PC-9 (cell line): Measurements from ENCODE around the gene R3HDM2. TPM values are rescaled to one million over a fixed set of nuclear protein-coding genes. Genes with fewer than 3 reads are reported as not detected.

ENCODE experiments used
- BruUV-seq: library from RNA; stranded (reverse); fragments of 400-500 nt; replicated peaks from 2 replicates; lab custom pipeline; 2021; lab: Mats Ljungman, UMichigan
- CTCF ChIA-PET: fragments of 300-600 bp; sonication (Branson Sonifier 250); formaldehyde crosslinking; loops from one replicate; lab custom pipeline; 2022; ENCODE audit warnings: antibody characterized with exemption; lab: Charles Lee
- POLR2A ChIA-PET: fragments of 300-600 bp; sonication (Branson Sonifier 250); formaldehyde crosslinking; loops from one replicate; lab custom pipeline; 2022; ENCODE audit warnings: antibody characterized with exemption; ENCODE audit not compliant: unreplicated experiment; lab: Charles Lee
- DNase-seq, 2 experiments: peaks; one replicate each; pipeline versions ENCODE4 v3.0.0 to v3.0.0-alpha.2; 2015 to 2022; ENCODE audit warnings: mixed read lengths in 1 of 2
- H2AFZ ChIP-seq: fragments of 200-600 bp; sonication (generic); 2 replicates; pipeline ENCODE4 v1.8.1; 2017; ENCODE audit warnings: antibody characterized with exemption
- H3F3A ChIP-seq: fragments of 200-600 bp; sonication (generic); 2 replicates; pipeline ENCODE4 v1.8.1; 2017; ENCODE audit warnings: antibody characterized with exemption, mild to moderate bottlenecking, low read depth; ENCODE audit not compliant: insufficient read depth
- H3K27ac ChIP-seq: fragments of 200-600 bp; sonication (generic); 2 replicates; pipeline ENCODE4 v1.6.1; 2016; ENCODE audit warnings: mixed run types
- H3K27me3 ChIP-seq: fragments of 200-600 bp; sonication (generic); 2 replicates; pipeline ENCODE4 v1.6.1; 2016; ENCODE audit warnings: low read depth, mixed run types; ENCODE audit not compliant: insufficient read depth
- H3K36me3 ChIP-seq: fragments of 200-600 bp; sonication (generic); 2 replicates; pipeline ENCODE4 v1.6.1; 2016; ENCODE audit warnings: low read depth, mixed run types
- H3K4me1 ChIP-seq: fragments of 200-600 bp; sonication (generic); replicated peaks from 2 replicates; pipeline ENCODE4 v1.6.1; 2016; ENCODE audit warnings: mixed run types; ENCODE audit not compliant: insufficient read depth
- H3K4me2 ChIP-seq: fragments of 200-600 bp; sonication (generic); 2 replicates; pipeline ENCODE4 v1.6.1; 2017; ENCODE audit warnings: mixed run types
- H3K4me3 ChIP-seq: fragments of 200-600 bp; sonication (generic); 2 replicates; pipeline ENCODE4 v1.6.1; 2016; ENCODE audit warnings: mixed run types
- H3K79me2 ChIP-seq: fragments of 200-600 bp; sonication (generic); 2 replicates; pipeline ENCODE4 v1.6.1; 2017; ENCODE audit warnings: low read depth, mixed run types
- H3K9me2 ChIP-seq: fragments of 200-600 bp; sonication (generic); 2 replicates; pipeline ENCODE4 v1.8.1; 2017; ENCODE audit warnings: mild to moderate bottlenecking; ENCODE audit not compliant: insufficient read depth
- H3K9me3 ChIP-seq: fragments of 200-600 bp; sonication (generic); 2 replicates; pipeline ENCODE4 v1.8.1; 2016; ENCODE audit warnings: low read depth; ENCODE audit not compliant: insufficient read depth
- H4K20me1 ChIP-seq: fragments of 200-600 bp; sonication (generic); 2 replicates; pipeline ENCODE4 v1.8.1; 2017; ENCODE audit not compliant: insufficient read depth
- CTCF ChIP-seq: fragments of 200-600 bp; sonication (generic); conservative IDR thresholded peaks from 2 replicates; pipeline ENCODE4 v1.6.1; 2017; ENCODE audit warnings: mixed run types, antibody characterized with exemption, mild to moderate bottlenecking, moderate library complexity
- EZH2 ChIP-seq: fragments of 200-600 bp; sonication (generic); IDR thresholded peaks from 2 replicates; pipeline ENCODE4 v1.8.0; 2017; ENCODE audit warnings: antibody characterized with exemption, low read depth
- intact Hi-C: fragments of 100-400 bp; cut with micrococcal nuclease; formaldehyde crosslinking; loops from one replicate; pipeline ENCODE4 v1.10.0; 2022; ENCODE audit not compliant: unreplicated experiment
- total RNA-seq: library from RNA; stranded (reverse); gene quantifications from 2 replicates; pipeline ENCODE4 v1.2.3, GENCODE V29; 2021

Gene R3HDM2
- total RNA-seq, 1 experiment from 2014 or later = 65.1 TPM

GRCh38 chr12:57377103-57377840, 53.6 kb downstream of the R3HDM2 start:
- no TSS peak for BruUV-seq
- Histone ChIP-seq H3K4me2 (no peak overlapping the region), H3K4me1 (no peaks in the 10 kb centered on the region), H3K36me3 (no peaks in the 10 kb centered on the region), H3K79me2 (no peaks in the 10 kb centered on the region), H3K27me3 (no peaks in the 10 kb centered on the region), H4K20me1 (no peaks in the 10 kb centered on the region), H3K27ac (no peak overlapping the region), H3F3A (no peaks in the 10 kb centered on the region), H2AFZ (no peak overlapping the region), H3K9me3 (no peaks in the 10 kb centered on the region), H3K9me2 (no peaks in the 10 kb centered on the region), H3K4me3 (no peak overlapping the region)
- no peak for DNase-seq
- ChIA-PET CTCF (interaction anchor here (0.6 kb wide), 1 partner anchor 74 kb away, joined by 5 read pairs; no protein-coding TSS in a partner anchor), POLR2A (no interaction called here)
- intact Hi-C loops = no loop called here
- TF ChIP-seq CTCF (no peak), EZH2 (no peak)

DNA sequence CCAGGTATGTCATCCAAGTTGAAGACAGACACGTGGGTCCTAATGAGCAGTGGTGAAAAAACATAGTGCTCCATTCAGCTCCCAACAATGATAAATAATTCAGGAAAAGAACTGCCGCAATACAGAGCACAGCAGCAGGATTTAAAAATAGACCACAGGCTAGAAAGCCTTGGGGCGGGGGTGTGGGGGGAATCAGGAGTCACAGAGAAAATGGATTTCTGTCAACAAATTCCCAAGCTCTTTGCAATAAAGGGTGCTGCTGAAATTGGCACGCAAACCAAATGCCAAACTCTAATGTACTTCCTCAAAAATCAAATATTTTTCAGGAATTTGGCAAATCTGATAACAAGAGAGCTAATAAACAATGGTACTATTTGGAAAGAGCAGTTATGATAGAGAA, 58.6 kb downstream of the R3HDM2 start:
- no peak overlapping the region for H2AFZ ChIP-seq
- no peaks in the 10 kb centered on the region for H3K27me3 ChIP-seq
- intact Hi-C loops = no loop called here
- DNase-seq = no peak
- no peaks in the 10 kb centered on the region for H3K4me1 ChIP-seq
- no peak overlapping the region for H3K4me2 ChIP-seq
- H3K9me2 ChIP-seq = no peaks in the 10 kb centered on the region
- ChIA-PET CTCF (no interaction called here), POLR2A (no interaction called here)
- no peak overlapping the region for H3K4me3 ChIP-seq
- no peaks in the 10 kb centered on the region for H3K79me2 ChIP-seq
- no peaks in the 10 kb centered on the region for H3F3A ChIP-seq
- TF ChIP-seq CTCF (no peak), EZH2 (no peak)
- no peaks in the 10 kb centered on the region for H4K20me1 ChIP-seq
- BruUV-seq = no TSS peak
- H3K9me3 ChIP-seq = 0 out of 2 replicates have a peak, but pooled peaks cover 2% of the 10 kb centered on the region
- H3K27ac ChIP-seq = no peak overlapping the region
- H3K36me3 ChIP-seq = no peaks in the 10 kb centered on the region

GRCh38 chr12:57370696-57371095, 60.1 kb downstream of the R3HDM2 start:
- CTCF ChIA-PET = no interaction called here
- BruUV-seq = no TSS peak

More at GRCh38 chr12:57370696-57371095, 60.1 kb downstream of the R3HDM2 start:
- Histone ChIP-seq H3K27ac (no peak overlapping the region), H3K9me3 (0 out of 2 replicates have a peak, but pooled peaks cover 4% of the 10 kb centered on the region), H3K79me2 (no peaks in the 10 kb centered on the region), H3K9me2 (no peaks in the 10 kb centered on the region), H3K27me3 (no peaks in the 10 kb centered on the region), H3F3A (no peaks in the 10 kb centered on the region), H3K4me3 (no peak overlapping the region), H3K4me1 (no peaks in the 10 kb centered on the region), H2AFZ (no peak overlapping the region), H3K4me2 (no peak overlapping the region), H4K20me1 (no peaks in the 10 kb centered on the region), H3K36me3 (peaks cover 3% of the 10 kb centered on the region; the same call in 1 of the 2 replicates)
- DNase-seq = no peak
- intact Hi-C loops = no loop called here
- TF ChIP-seq EZH2 = no peak
- no peak for TF ChIP-seq CTCF
- POLR2A ChIA-PET = interaction anchor here (0.6 kb wide), 1 partner anchor 18 kb away, joined by 3 read pairs; no protein-coding TSS in a partner anchor
